Thyroid gland (tissue), 4 donors: Measurements from ENCODE around the gene CHIC1. TPM values are rescaled to one million over a fixed set of nuclear protein-coding genes. Genes with fewer than 3 reads are reported as not detected.
"Not testable (repeated sequence)": the region's sequence is repeated elsewhere in the genome, so short reads cannot be mapped to it uniquely, and the experiment has no call there.

Source experiments
- DNase-seq, 2 donors: peaks; one replicate each; pipeline ENCODE4 v3.0.0-alpha.2; 2019
- H3K27ac ChIP-seq, 3 donors: fragments of 200-600 bp; sonication (generic); 1 replicate in 2 of 3; 2 replicates in 1 of 3; pipeline ENCODE4 v1.5.1; 2016 to 2019; ENCODE audit warnings: mild to moderate bottlenecking in 1 of 3, moderate library complexity in 1 of 3
- H3K27me3 ChIP-seq: fragments of 200-600 bp; sonication (generic); one replicate; pipeline ENCODE4 v1.5.1; 2019
- H3K36me3 ChIP-seq, 2 donors: fragments of 200-600 bp; sonication (generic); one replicate each; pipeline ENCODE4 v1.5.1; 2016 to 2019
- H3K4me1 ChIP-seq, 2 donors: fragments of 200-600 bp; sonication (generic); one replicate each; pipeline ENCODE4 v1.5.1; 2017 to 2019
- H3K4me3 ChIP-seq, 3 donors: fragments of 200-600 bp; sonication (generic); replicated peaks in 1 of 3; 1 replicate in 2 of 3; 2 replicates in 1 of 3; pipeline ENCODE4 v1.5.1; 2016; ENCODE audit warnings: mild to moderate bottlenecking in 1 of 3
- H3K9me3 ChIP-seq: fragments of 200-600 bp; sonication (generic); one replicate; pipeline ENCODE4 v1.5.1; 2017
- CTCF ChIP-seq, 6 experiments: fragments of 200-600 bp in 3 of 6; fragments of 450-650 bp in 3 of 6; sonication (generic) in 3 of 6; IDR thresholded peaks; one replicate each; pipeline ENCODE4 v1.5.1; 2016 to 2019; ENCODE audit warnings: antibody characterized with exemption in 6 of 6, mild to moderate bottlenecking in 2 of 6, inconsistent platforms in 1 of 6, moderate library complexity in 1 of 6
- POLR2A ChIP-seq, 2 donors: fragments of 450-650 bp; IDR thresholded peaks; one replicate each; pipeline ENCODE4 v1.6.1; 2017; ENCODE audit warnings: antibody characterized with exemption in 2 of 2, mild to moderate bottlenecking in 2 of 2, moderate library complexity in 1 of 2
- WGBS, 2 donors: methylation state at CpG; one replicate each; pipeline ENCODE4 v1.1.5; 2017; 5-methylcytosine and 5-hydroxymethylcytosine counted together
- intact Hi-C: fragments of 100-400 bp; cut with DNase I; formaldehyde crosslinking; loops from one replicate; pipeline ENCODE4 v1.15.1; 2023
- total RNA-seq, 4 donors: library from RNA; depleted of rRNA; stranded (reverse); fragments of >200 nt; gene quantifications; one replicate each; pipeline ENCODE4 v1.2.3, GENCODE V29; 2016

Gene CHIC1
- total RNA-seq, 4 donors from 2014 or later: 17.3 to 25.9 (median 21.6) TPM

GRCh38 chrX:73615022-73615421 lies 52.0 kb downstream of the CHIC1 start:
- no peak for DNase-seq
- WGBS, 2 donors: 100% methylated on average over 1 to 3 of the region's 3 CpGs
- Histone ChIP-seq H3K9me3 (no peaks in the 10 kb centered on the region), H3K27ac (no peak overlapping the region), H3K4me1 (no peaks in the 10 kb centered on the region), H3K27me3 (no peaks in the 10 kb centered on the region), H3K4me3 (no peak overlapping the region), H3K36me3 (no peaks in the 10 kb centered on the region)
- TF ChIP-seq CTCF (IDR thresholded peaks at IDR 0.05) (no peak), POLR2A (IDR thresholded peaks at IDR 0.05) (no peak)
- intact Hi-C loops: no loop called here

- intact Hi-C loops, H3K4me3 ChIP-seq, H3K27ac ChIP-seq, H3K27me3 ChIP-seq, DNase-seq, H3K9me3 ChIP-seq, H3K36me3 ChIP-seq, H3K4me1 ChIP-seq: not testable (repeated sequence)
- WGBS, 2 donors: 95 to 100% methylated on average over 1 to 2 of the region's 2 CpGs
Measured at GRCh38 chrX:73641669-73642068, 78.7 kb downstream of the CHIC1 start.

- H3K36me3 ChIP-seq: no peaks in the 10 kb centered on the region
- no peak for TF ChIP-seq CTCF (IDR thresholded peaks at IDR 0.05)
- no peak for TF ChIP-seq POLR2A (IDR thresholded peaks at IDR 0.05)
- no CpG with 5 or more reads among the region's 1 CpG for WGBS, 2 donors
- intact Hi-C loops: no loop called here
- H3K27ac ChIP-seq: no peak overlapping the region
- no peaks in the 10 kb centered on the region for H3K9me3 ChIP-seq
- H3K4me3 ChIP-seq: no peak overlapping the region
- no peak for DNase-seq
- no peaks in the 10 kb centered on the region for H3K4me1 ChIP-seq
- H3K27me3 ChIP-seq: no peaks in the 10 kb centered on the region
Measured at GRCh38 chrX:73647212-73647611, 84.2 kb downstream of the CHIC1 start.

GRCh38 chrX:73647632-73648322 lies 84.8 kb downstream of the CHIC1 start:
- TF ChIP-seq CTCF (IDR thresholded peaks at IDR 0.05) (no peak), POLR2A (IDR thresholded peaks at IDR 0.05) (no peak)
- H3K4me3 ChIP-seq: no peak overlapping the region
- H3K4me1 ChIP-seq: no peaks in the 10 kb centered on the region
- H3K36me3 ChIP-seq: no peaks in the 10 kb centered on the region
- no peaks in the 10 kb centered on the region for H3K27me3 ChIP-seq
- H3K27ac ChIP-seq: no peak overlapping the region
- DNase-seq: no peak
- H3K9me3 ChIP-seq: no peaks in the 10 kb centered on the region
- intact Hi-C loops: no loop called here

GRCh38 chrX:73661322-73661721 lies 98.3 kb downstream of the CHIC1 start:
- H3K27me3 ChIP-seq, H3K9me3 ChIP-seq, H3K36me3 ChIP-seq, H3K4me1 ChIP-seq, H3K4me3 ChIP-seq, H3K27ac ChIP-seq, DNase-seq, intact Hi-C loops: not testable (repeated sequence)
- WGBS, 2 donors: 100% methylated on average over 1 of the region's 1 CpG

GRCh38 chrX:73668779-73669178 lies 105.8 kb downstream of the CHIC1 start:
- peak; percentile 86 to 89 for DNase-seq

More at GRCh38 chrX:73668779-73669178, 105.8 kb downstream of the CHIC1 start:
- TF ChIP-seq POLR2A (IDR thresholded peaks at IDR 0.05) (no peak), CTCF (IDR thresholded peaks at IDR 0.05) (no peak)
- WGBS, 2 donors: 20% methylated on average over 1 of the region's 5 CpGs; no CpG with 5 or more reads in 1 of the 2 donors
- Histone ChIP-seq H3K9me3 (no peaks in the 10 kb centered on the region), H3K27ac (peak overlapping the region; percentile 40 to 74 (median 56)), H3K4me3 (no peak overlapping the region), H3K27me3 (no peaks in the 10 kb centered on the region), H3K36me3 (no peaks in the 10 kb centered on the region), H3K4me1 (peaks cover 3 to 19% of the 10 kb centered on the region in 2 donors)
- intact Hi-C loops: no loop called here
